Measurements from ENCODE around the gene QKI.
A peak's percentile ranks its signal among the peaks of the same experiment; 100 is the strongest.

Gene QKI

DNA sequence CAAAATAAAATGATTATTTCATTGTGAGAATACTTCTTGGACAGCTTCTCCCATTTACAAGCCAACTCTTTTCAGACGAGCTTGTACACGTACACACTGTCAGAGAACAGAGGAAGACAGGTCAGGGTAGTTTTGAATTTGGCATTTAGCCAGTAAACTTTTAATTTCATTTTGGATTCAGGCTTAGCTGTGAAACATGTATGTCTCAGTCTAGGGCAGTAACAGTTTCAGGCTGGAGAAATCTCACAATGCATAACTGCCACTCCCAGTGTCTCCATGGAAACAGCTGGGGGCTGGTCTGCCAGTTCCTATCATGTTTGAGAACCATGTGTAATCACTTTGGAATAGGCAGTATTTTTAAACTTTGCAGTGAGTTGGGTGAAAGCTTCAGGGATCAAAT, 22.0 kb upstream of the QKI start:
- DNase-seq (ENCODE audit: low spot score): no peak

- DNase-seq (ENCODE audit: low spot score): no peak
These were observed 20.6 kb upstream of the QKI start for GRCh38 chr6:163393923-163394322.

DNA sequence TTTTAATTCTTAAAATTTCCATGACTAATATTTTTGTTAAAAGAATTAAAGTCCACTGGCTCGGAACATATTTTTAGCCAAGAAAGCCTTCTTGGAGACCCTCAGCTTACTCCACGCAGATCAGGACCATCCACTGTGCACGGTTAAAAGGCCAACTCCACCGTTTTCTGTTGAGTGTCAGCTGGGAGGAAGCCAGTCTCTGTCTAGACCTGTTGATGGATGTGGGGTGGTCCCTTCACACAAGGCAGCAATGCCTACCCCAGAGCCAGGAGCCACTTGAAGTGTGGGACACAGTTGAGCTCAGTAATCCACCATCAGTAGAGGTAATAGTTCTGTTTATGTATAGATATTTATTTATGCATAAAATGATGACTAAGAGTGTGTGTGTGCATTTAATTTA, 19.9 kb upstream of the QKI start:
- no peak for DNase-seq (ENCODE audit: low spot score)

GRCh38 chr6:163395122-163395830, 19.2 kb upstream of the QKI start:
- no peak for DNase-seq (ENCODE audit: low spot score)

GRCh38 chr6:163395831-163396185, 18.7 kb upstream of the QKI start:
- no peak for DNase-seq (ENCODE audit: low spot score)

DNA sequence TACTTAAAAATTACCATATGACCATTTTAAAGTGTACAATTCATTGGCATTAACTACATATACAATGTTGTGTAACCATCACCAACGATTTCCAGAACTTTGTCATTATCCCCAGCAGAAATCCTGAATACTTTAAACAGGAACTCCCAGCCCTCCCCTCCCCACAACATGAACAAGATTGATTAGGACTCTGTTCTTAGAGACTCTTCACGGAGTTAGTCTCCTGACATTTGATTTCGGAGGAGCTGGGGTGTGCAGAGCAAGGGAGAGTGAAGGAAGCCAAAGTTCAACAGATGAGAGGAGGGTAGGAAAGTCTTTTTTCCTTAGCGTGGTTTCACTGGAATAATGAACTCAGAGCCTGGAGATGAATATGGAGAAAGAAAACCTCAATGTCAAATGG, 17.2 kb upstream of the QKI start:
- DNase-seq (ENCODE audit: low spot score): no peak

GRCh38 chr6:163398115-163398514, 16.4 kb upstream of the QKI start:
- DNase-seq (ENCODE audit: low spot score): no peak

DNA sequence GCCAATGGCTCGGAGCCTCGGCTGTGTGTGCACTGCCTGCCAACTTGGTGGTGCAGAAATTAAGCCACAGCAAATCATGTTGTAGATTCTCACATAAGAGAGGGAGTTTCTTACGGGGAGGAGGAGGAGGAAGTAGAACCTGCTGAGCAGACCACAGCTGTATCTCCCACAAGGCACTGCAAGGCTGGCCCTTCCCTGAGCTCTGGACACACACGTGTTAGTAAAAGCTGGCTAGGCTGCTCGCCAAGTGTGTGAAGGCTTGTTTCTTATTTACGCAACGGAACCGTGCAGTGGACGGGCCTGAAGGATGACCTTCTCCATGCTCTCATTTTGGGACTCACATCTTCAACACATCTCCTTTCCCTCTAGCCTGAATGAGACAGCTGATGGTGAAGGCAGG, 15.7 kb upstream of the QKI start:
- no peak for DNase-seq (ENCODE audit: low spot score)

DNA sequence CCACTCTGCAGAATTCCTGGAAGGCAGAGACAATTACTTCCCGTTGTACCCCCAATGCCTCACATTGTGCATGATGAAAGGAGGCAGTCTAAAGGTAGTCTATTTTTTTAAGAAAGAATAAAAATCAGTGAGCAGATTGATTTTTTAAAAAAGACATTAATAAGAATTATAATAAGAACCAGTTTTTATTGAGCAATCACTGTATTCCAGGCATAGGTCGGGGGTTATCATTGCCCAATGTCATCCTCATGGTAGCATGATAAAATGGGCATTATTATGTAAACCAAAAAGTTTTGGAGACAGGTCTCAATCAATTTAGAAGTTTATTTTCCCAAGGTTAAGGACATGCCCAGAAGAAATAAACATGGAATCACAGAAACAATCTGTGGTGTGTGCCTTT, 14.0 kb upstream of the QKI start:
- DNase-seq (ENCODE audit: low spot score): no peak

- DNase-seq (ENCODE audit: low spot score): no peak
These were observed 13.3 kb upstream of the QKI start for GRCh38 chr6:163401039-163401885.

- DNase-seq (ENCODE audit: low spot score): no peak
These were observed 11.9 kb upstream of the QKI start for GRCh38 chr6:163402616-163403015.

GRCh38 chr6:163404825-163405265, 9.7 kb upstream of the QKI start:
- no peak for DNase-seq (ENCODE audit: low spot score)

DNA sequence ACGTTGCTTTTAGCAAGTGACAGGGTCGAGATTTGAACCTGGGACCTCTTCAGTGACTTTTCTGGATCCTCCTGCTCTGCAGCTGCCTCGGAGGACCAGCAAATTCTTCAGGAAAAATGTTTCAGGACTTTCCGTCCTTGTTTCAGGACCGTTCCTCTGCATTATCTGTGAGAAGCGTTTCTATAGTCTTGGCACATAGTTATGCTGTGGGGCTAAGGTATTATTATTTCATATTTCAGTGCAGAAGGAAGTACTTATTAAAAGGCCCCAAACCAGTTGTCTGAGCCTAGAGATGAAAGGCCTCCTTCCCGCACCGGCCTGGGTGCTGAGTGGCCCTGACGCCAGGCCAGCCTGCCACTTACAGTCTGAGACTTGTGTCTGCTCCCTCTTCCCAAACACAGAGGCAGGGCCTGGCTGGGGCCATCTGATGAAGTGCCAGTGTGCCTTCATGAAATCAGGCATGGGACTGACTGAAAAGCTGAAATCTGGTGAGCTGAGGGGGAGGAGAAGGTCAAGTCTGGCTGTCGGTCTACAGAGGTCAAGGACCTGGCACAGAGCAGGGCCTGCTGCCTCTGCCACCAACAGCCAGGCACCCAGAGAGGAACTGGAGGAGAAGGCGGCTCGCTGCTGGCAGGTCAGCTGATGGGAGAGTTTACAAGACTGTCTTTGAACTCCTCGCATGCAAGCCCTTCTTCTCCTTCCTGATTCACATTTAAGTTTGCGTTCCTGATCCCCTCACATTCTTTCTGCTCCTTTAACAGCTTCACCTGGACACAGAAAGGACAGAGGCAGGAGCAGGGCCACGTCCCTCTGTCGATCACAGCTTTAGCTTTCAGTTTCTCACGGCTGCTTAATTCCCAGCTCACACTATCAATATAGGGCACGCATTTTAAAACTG, 8.9 kb upstream of the QKI start:
- no peak for DNase-seq (ENCODE audit: low spot score)

DNA sequence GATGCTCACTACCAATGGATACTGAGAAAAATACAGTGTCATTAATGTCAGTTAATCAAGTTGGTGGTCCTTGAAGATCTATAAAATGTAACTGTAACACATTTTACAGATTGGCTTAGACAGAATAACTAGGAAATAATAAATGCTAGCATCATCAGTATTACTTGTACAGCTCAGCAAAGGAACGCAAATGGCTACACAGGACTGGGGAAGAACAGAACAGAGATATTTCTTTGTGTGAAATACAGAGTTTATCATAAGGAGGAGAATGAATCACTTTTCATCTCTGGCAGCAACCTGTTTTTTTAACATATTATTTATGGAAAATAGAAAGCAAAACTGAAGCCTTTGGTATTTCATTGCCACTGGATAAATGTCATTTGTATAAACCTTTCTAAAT, 8.2 kb upstream of the QKI start:
- DNase-seq (ENCODE audit: low spot score): no peak

GRCh38 chr6:163406830-163407229, 7.7 kb upstream of the QKI start:
- DNase-seq (ENCODE audit: low spot score): no peak

GRCh38 chr6:163408352-163408991, 6.0 kb upstream of the QKI start:
- DNase-seq (ENCODE audit: low spot score): no peak

- DNase-seq (ENCODE audit: low spot score): no peak
These were observed 4.8 kb upstream of the QKI start for GRCh38 chr6:163409712-163410111.

- no peak for DNase-seq (ENCODE audit: low spot score)
These were observed 2.2 kb upstream of the QKI start for GRCh38 chr6:163412341-163412740.

- DNase-seq (ENCODE audit: low spot score): no peak
These were observed 1.6 kb upstream of the QKI start for GRCh38 chr6:163412801-163413344.

- DNase-seq (ENCODE audit: low spot score): peak; percentile 91
These were observed 987 bp upstream of the QKI start for GRCh38 chr6:163413345-163414116.

Data from NAMALWA (cell line).